Keratinocyte (primary cell): Measurements from ENCODE around the gene RAB19. TPM values are rescaled to one million over a fixed set of nuclear protein-coding genes. Genes with fewer than 3 reads are reported as not detected.

Experiments
- DNase-seq: peaks from one replicate; pipeline ENCODE4 v3.0.0-alpha.2; 2011; ENCODE audit warnings: low read depth, missing footprints, low spot score
- FAIRE-seq: peaks from 2 replicates; lab custom pipeline; 2011; peaks lifted over from hg19 to GRCh38; lab: Jason Lieb, UNC
- H2AFZ ChIP-seq: 2 replicates; pipeline ENCODE4 v1.6.0; 2012; ENCODE audit warnings: low read length, control low read depth, inconsistent platforms; ENCODE audit not compliant: control insufficient read depth
- H3K27ac ChIP-seq: 2 replicates; pipeline ENCODE4 v1.5.1; 2011; ENCODE audit warnings: low read length; ENCODE audit not compliant: control insufficient read depth, insufficient read depth
- H3K27me3 ChIP-seq: 3 replicates; pipeline ENCODE4 v1.6.0; 2011; ENCODE audit warnings: low read length; ENCODE audit not compliant: control insufficient read depth, insufficient read depth; ENCODE audit errors: extremely low read depth
- H3K36me3 ChIP-seq, 2 experiments: 2 replicates in 1 of 2; 3 replicates in 1 of 2; pipeline ENCODE4 v1.5.1; 2011; ENCODE audit warnings: low read length in 2 of 2, mild to moderate bottlenecking in 1 of 2; ENCODE audit not compliant: control insufficient read depth in 2 of 2, insufficient read depth in 2 of 2; ENCODE audit errors: extremely low read depth in 1 of 2
- H3K4me1 ChIP-seq: 3 replicates; pipeline ENCODE4 v1.5.1; 2011; ENCODE audit warnings: low read length; ENCODE audit not compliant: control insufficient read depth, insufficient read depth; ENCODE audit errors: extremely low read depth
- H3K4me2 ChIP-seq: 3 replicates; pipeline ENCODE4 v1.6.0; 2011; ENCODE audit warnings: low read depth, low read length; ENCODE audit not compliant: control insufficient read depth, insufficient read depth; ENCODE audit errors: extremely low read depth
- H3K4me3 ChIP-seq, 3 experiments: fragments of 200-600 bp in 1 of 3; sonication (generic) in 1 of 3; 2 replicates in 2 of 3; 3 replicates in 1 of 3; pipeline ENCODE4 v1.5.1; 2011 to 2016; ENCODE audit warnings: low read length in 3 of 3, mild to moderate bottlenecking in 3 of 3, control low read depth in 2 of 3, inconsistent platforms in 1 of 3, low read depth in 1 of 3, mixed read lengths in 1 of 3, mixed run types in 1 of 3, moderate library complexity in 1 of 3; ENCODE audit not compliant: control insufficient read depth in 2 of 3, insufficient read depth in 2 of 3; ENCODE audit errors: extremely low read depth in 1 of 3
- H3K79me2 ChIP-seq: 2 replicates; pipeline ENCODE4 v1.6.0; 2012; ENCODE audit warnings: low read length; ENCODE audit not compliant: control insufficient read depth, insufficient read depth
- H3K9ac ChIP-seq: 3 replicates; pipeline ENCODE4 v1.6.0; 2011; ENCODE audit warnings: low read length; ENCODE audit not compliant: control insufficient read depth, insufficient read depth; ENCODE audit errors: extremely low read depth
- H3K9me1 ChIP-seq: 3 replicates; pipeline ENCODE4 v1.6.0; 2011; ENCODE audit warnings: low read length; ENCODE audit not compliant: control insufficient read depth, insufficient read depth; ENCODE audit errors: extremely low read depth
- H3K9me3 ChIP-seq: 2 replicates; pipeline ENCODE4 v1.5.1; 2012; ENCODE audit warnings: low read depth, low read length; ENCODE audit not compliant: control insufficient read depth
- H4K20me1 ChIP-seq: 3 replicates; pipeline ENCODE4 v1.6.0; 2011; ENCODE audit warnings: low read length; ENCODE audit not compliant: control insufficient read depth, insufficient read depth; ENCODE audit errors: extremely low read depth
- CTCF ChIP-seq, 3 experiments: IDR thresholded peaks in 1 of 3; conservative IDR thresholded peaks in 1 of 3; optimal IDR thresholded peaks in 1 of 3; 2 replicates in 2 of 3; 3 replicates in 1 of 3; pipeline versions ENCODE3 to v1.5.1; 2011; ENCODE audit warnings: low read length in 3 of 3, mild to moderate bottlenecking in 3 of 3, moderate library complexity in 2 of 3, control low read depth in 1 of 3, inconsistent platforms in 1 of 3; ENCODE audit not compliant: insufficient read depth in 2 of 3; ENCODE audit errors: extremely low read depth in 1 of 3
- EZH2 ChIP-seq: IDR thresholded peaks from one replicate; pipeline ENCODE4 v1.6.1; 2012; ENCODE audit warnings: inconsistent platforms, mild to moderate bottlenecking, low read length, moderate library complexity
- dilution Hi-C: fragments of 300-500 bp; cut with MboI; formaldehyde crosslinking; loops from one replicate; pipeline ENCODE4 v1.7.0; 2020; ENCODE audit warnings: low sequenced_read_pairs; ENCODE audit not compliant: extremely low pct_ligation_motif_present
- polyA plus RNA-seq, 5 experiments: library from polyadenylated mRNA; depleted of rRNA in 3 of 5; stranded (reverse) in 3 of 5; stranded (forward) in 1 of 5; unstranded in 1 of 5; fragments of >200 nt; gene quantifications; 1 replicate in 1 of 5; 2 replicates in 3 of 5; 3 replicates in 1 of 5; pipeline versions ENCODE4 v1.2.1 to v1.2.3, GENCODE V29; 2011 to 2012; ENCODE audit warnings: missing spikeins in 2 of 5, low read depth in 1 of 5, low replicate concordance in 1 of 5
- small RNA-seq, 3 experiments: library from RNA; depleted of rRNA; stranded (forward); fragments of <200 nt; gene quantifications; one replicate each; pipeline ENCODE3, GENCODE V24; 2012; ENCODE audit warnings: low read depth in 3 of 3, low replicate concordance in 1 of 3; ENCODE audit not compliant: insufficient read length in 3 of 3

Gene RAB19
- polyA plus RNA-seq, 1 donor (not counting 4 experiments of a cell fraction or from before 2014, with no cell fraction given) = not detected

- H3K4me1 ChIP-seq = peaks cover 11% of the 10 kb centered on the region
- no peak for FAIRE-seq
- no peak overlapping the region for H3K4me3 ChIP-seq
- H3K36me3 ChIP-seq = no peaks in the 10 kb centered on the region
- no peaks in the 10 kb centered on the region for H3K9me1 ChIP-seq
- H4K20me1 ChIP-seq = no peaks in the 10 kb centered on the region
- H3K9ac ChIP-seq = no peak overlapping the region
- H3K79me2 ChIP-seq = peaks cover 78% of the 10 kb centered on the region
- TF ChIP-seq CTCF (optimal IDR thresholded peaks at IDR 0.05 in 1 of 3, IDR thresholded peaks at IDR 0.05 in 1 of 3, conservative IDR thresholded peaks at IDR 0.05 in 1 of 3; ENCODE audit: extremely low read depth in 1 of 3, insufficient read depth in 2 of 3, low read length in 3 of 3) = peak in 2 of 3 experiments; percentile 31 to 46
- no peak for TF ChIP-seq EZH2
- dilution Hi-C loops = no loop called here
- no peak overlapping the region for H3K27ac ChIP-seq
- H2AFZ ChIP-seq = no peak overlapping the region
- no peak for DNase-seq
- no peaks in the 10 kb centered on the region for H3K9me3 ChIP-seq
- no peaks in the 10 kb centered on the region for H3K27me3 ChIP-seq
- H3K4me2 ChIP-seq = no peak overlapping the region
These were observed 72.0 kb downstream of the RAB19 start for GRCh38 chr7:140475747-140476333.

GRCh38 chr7:140476698-140477261, 72.9 kb downstream of the RAB19 start:
- no peak for FAIRE-seq
- H3K79me2 ChIP-seq = peaks cover 69% of the 10 kb centered on the region
- DNase-seq = no peak
- peaks cover 11% of the 10 kb centered on the region for H3K4me1 ChIP-seq
- H3K27me3 ChIP-seq = no peaks in the 10 kb centered on the region
- H3K9ac ChIP-seq = no peak overlapping the region
- H3K4me2 ChIP-seq = peak overlapping the region; percentile 96
- TF ChIP-seq EZH2 (no peak), CTCF (optimal IDR thresholded peaks at IDR 0.05 in 1 of 3, IDR thresholded peaks at IDR 0.05 in 1 of 3, conservative IDR thresholded peaks at IDR 0.05 in 1 of 3; ENCODE audit: extremely low read depth in 1 of 3, insufficient read depth in 2 of 3, low read length in 3 of 3) (no peak)
- no peak overlapping the region for H2AFZ ChIP-seq
- dilution Hi-C loops = no loop called here
- H3K4me3 ChIP-seq = no peak overlapping the region
- H3K9me3 ChIP-seq = no peaks in the 10 kb centered on the region
- H4K20me1 ChIP-seq = no peaks in the 10 kb centered on the region
- H3K9me1 ChIP-seq = no peaks in the 10 kb centered on the region
- H3K36me3 ChIP-seq = no peaks in the 10 kb centered on the region
- H3K27ac ChIP-seq = no peak overlapping the region

Small RNA genes within 50 kb of the gene (small RNA-seq; reads per million reads assigned to genes)
- gene RNA5SP247 (0 reads per million in 3 experiments), gene RNA5SP248 (1.2 to 82.4 (median 36.2) reads per million in 3 experiments)

Other genes starting within 250 kb of the RAB19 start
- 1.8 to 4.0 TPM (median 3.3 TPM) in 3 replicates for gene KDM7A, start 227.1 kb upstream of the RAB19 start, polyA plus RNA-seq
- 42.5 to 51.4 TPM (median 43.6 TPM) in 3 replicates for gene SLC37A3, start 5.5 kb upstream of the RAB19 start, polyA plus RNA-seq
- 43.1 to 52.9 TPM (median 50.4 TPM) in 3 replicates for gene MKRN1, start 75.4 kb downstream of the RAB19 start, polyA plus RNA-seq
- gene DENND2A, start 236.8 kb downstream of the RAB19 start, polyA plus RNA-seq = 0.95 to 5.1 TPM (median 1.8 TPM) in 3 replicates